Measurements from ENCODE around the gene CCDC85B. TPM values are rescaled to one million over a fixed set of nuclear protein-coding genes. Genes with fewer than 3 reads are reported as not detected.
A peak's percentile ranks its signal among the peaks of the same experiment; 100 is the strongest.

CCDC85B gene
- total and polyA plus RNA-seq, 2 of the 8 experiments (the other 6 are each of a cell fraction or from before 2014, with no cell fraction given): 19.8 to 30.8 TPM

DNA sequence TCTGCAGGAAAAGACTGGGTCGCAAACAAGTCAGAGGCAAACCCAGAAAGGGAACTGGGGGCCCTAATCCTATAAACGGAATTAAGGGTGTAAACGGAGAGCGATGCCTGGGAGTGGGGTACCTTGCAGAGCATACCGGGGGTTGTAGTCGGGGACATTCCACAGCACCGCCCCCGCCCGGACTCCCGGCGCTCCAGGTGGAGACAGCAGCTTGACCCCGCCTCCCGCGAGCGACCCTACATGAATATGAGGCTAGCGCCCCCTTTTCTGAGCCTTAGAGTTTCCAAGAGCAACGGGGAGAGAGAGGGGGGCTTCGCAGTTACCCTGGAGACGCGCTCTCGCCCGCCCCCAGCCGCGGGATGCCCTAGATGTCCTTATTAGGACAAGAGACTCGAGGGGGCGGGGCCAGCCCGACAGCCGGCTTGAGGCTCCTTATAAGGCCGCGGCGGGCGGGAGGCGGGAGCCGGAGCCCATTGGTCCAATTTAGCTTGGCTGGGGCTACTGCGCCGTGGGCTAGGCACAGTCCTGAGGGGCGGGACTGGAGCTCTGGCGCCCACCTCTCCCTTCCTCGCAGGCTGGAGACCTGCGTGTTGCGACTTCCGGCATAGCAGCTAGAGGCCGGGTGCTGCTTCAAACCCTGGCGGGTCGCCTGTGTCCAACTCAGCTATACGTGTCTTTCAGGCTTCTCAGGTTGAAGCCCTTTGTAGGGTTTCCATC is 31.2 kb upstream of the CCDC85B start (continued):
- TF ChIP-seq EP300 (IDR thresholded peaks at IDR 0.05; ENCODE audit: borderline replicate concordance in 1 of 2, low read depth in 2 of 2, low read length in 2 of 2): peak in 1 of 2 experiments; percentile 12; a peak in 1 of 3 replicates
- peak; percentile 95 for TF ChIP-seq EGR1 (IDR thresholded peaks at IDR 0.05; ENCODE audit: borderline replicate concordance, low read depth, low read length)
- no peak for TF ChIP-seq RXRA (IDR thresholded peaks at IDR 0.05; ENCODE audit: insufficient read depth, low read depth, low read length)
- peak; percentile 76 for TF ChIP-seq SP1 (IDR thresholded peaks at IDR 0.05; ENCODE audit: low read depth, low read length)
- no peak for TF ChIP-seq NANOG (IDR thresholded peaks at IDR 0.05; ENCODE audit: insufficient read depth, low read depth, low read length, poor library complexity, severe bottlenecking)
- TF ChIP-seq CBX8 (IDR thresholded peaks at IDR 0.05; ENCODE audit: borderline replicate concordance, low read depth, low read length): no peak
- no peak for TF ChIP-seq JUND (IDR thresholded peaks at IDR 0.05; ENCODE audit: low read length)
- no peak; the same call in 1 of the 2 replicates for TF ChIP-seq RBBP5 (IDR thresholded peaks at IDR 0.05; ENCODE audit: borderline replicate concordance, low read depth, low read length)
- no peak for TF ChIP-seq BRCA1 (IDR thresholded peaks at IDR 0.05; ENCODE audit: low read depth, low read length)
- TF ChIP-seq, protein P1, sequence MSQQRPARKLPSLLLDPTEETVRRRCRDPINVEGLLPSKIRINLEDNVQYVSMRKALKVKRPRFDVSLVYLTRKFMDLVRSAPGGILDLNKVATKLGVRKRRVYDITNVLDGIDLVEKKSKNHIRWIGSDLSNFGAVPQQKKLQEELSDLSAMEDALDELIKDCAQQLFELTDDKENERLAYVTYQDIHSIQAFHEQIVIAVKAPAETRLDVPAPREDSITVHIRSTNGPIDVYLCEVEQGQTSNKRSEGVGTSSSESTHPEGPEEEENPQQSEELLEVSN (IDR thresholded peaks at IDR 0.05): no peak; the same call in 1 of the 2 replicates
- peak; percentile 76; the same call in 1 of the 2 replicates for TF ChIP-seq BACH1 (IDR thresholded peaks at IDR 0.05; ENCODE audit: low read length)
- no peak for TF ChIP-seq KDM5A (IDR thresholded peaks at IDR 0.05; ENCODE audit: low read length)
- no peak for TF ChIP-seq POU5F1 (IDR thresholded peaks at IDR 0.05; ENCODE audit: low read depth, low read length)
- peak; percentile 100 for TF ChIP-seq SRF (IDR thresholded peaks at IDR 0.05; ENCODE audit: low read depth, low read length)
- no peak for TF ChIP-seq GABPA (IDR thresholded peaks at IDR 0.05; ENCODE audit: borderline replicate concordance, insufficient read depth, low read length)
- no peak for TF ChIP-seq JUN (IDR thresholded peaks at IDR 0.05; ENCODE audit: low read depth, low read length)
- no peak for TF ChIP-seq HDAC6 (IDR thresholded peaks at IDR 0.05; ENCODE audit: low read depth, low read length)
- TF ChIP-seq, protein P2, sequence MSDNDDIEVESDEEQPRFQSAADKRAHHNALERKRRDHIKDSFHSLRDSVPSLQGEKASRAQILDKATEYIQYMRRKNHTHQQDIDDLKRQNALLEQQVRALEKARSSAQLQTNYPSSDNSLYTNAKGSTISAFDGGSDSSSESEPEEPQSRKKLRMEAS (IDR thresholded peaks at IDR 0.05): no peak
- TF ChIP-seq CHD1 (IDR thresholded peaks at IDR 0.05; ENCODE audit: low read depth, low read length): no peak
- TF ChIP-seq SAP30 (IDR thresholded peaks at IDR 0.05; ENCODE audit: insufficient read depth, insufficient replicate concordance, low read length): no peak
- no peak for TF ChIP-seq CEBPB (IDR thresholded peaks at IDR 0.05; ENCODE audit: low read depth, low read length)
- TF ChIP-seq PHF8 (conservative IDR thresholded peaks at IDR 0.05; ENCODE audit: low read depth, low read length): peak; percentile 66; the same call in 1 of the 2 replicates
- no peak for TF ChIP-seq RNF2 (IDR thresholded peaks at IDR 0.05; ENCODE audit: borderline replicate concordance, low read depth, low read length, missing control alignments, poor library complexity, severe bottlenecking)

Measured in H1 (cell line).